Gastroesophageal sphincter (tissue), 3 donors: ENCODE results near the gene BTBD6.

Experiments used
- EP300 ChIP-seq: sonication (generic); formaldehyde crosslinking; IDR thresholded peaks from one replicate; pipeline ENCODE4 v1.6.1; 2017; ENCODE audit warnings: antibody characterized with exemption, mild to moderate bottlenecking
- POLR2A ChIP-seq, 2 donors: fragments of 450-650 bp; IDR thresholded peaks; one replicate each; pipeline ENCODE4 v1.6.1; 2017; ENCODE audit warnings: antibody characterized with exemption in 2 of 2, mild to moderate bottlenecking in 2 of 2, moderate library complexity in 1 of 2
- POLR2AphosphoS5 ChIP-seq: sonication (generic); formaldehyde crosslinking; IDR thresholded peaks from one replicate; pipeline ENCODE4 v1.6.1; 2017; ENCODE audit warnings: antibody characterized with exemption
- TF ChIP-seq, protein P1 (sequence below), 4 experiments: fragments of 200-600 bp in 2 of 4; fragments of 450-650 bp in 2 of 4; sonication (generic) in 1 of 4; IDR thresholded peaks; one replicate each; pipeline ENCODE4 v1.5.1; 2017 to 2019; ENCODE audit warnings: antibody characterized with exemption in 4 of 4, mild to moderate bottlenecking in 2 of 4, moderate library complexity in 2 of 4

DNA sequence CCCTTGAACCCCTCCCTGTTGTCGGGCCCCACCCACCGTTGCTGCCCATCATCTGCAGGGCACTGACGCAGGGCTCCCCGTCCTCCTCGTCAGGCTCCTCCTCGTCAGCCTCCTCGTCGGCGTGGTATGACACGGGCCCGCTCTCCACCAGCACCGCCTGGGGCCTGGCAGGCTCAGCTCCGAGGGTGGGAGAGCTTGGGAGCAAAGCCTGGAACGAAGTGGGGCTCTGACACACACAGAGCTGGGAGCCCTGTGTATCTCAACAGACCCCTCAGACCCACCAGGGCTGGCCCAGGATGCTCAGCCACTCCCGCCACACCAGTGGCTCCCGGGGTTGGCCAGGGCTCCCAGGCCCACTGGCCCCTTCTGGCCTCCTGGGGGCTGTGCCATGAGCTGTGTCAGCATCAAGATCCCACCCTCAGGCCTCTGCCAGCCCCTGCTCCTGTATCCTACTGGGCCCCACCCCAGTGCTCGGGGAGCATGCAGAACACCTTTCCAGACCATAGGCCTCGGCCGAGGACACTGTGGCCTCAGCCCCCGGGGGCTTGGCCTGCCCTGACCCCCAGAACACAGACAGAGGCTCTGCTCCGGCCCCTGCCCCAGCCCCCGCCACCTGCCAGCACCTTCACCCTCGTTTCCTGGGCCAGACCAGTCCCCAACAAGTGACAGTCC lies 37.1 kb upstream of the BTBD6 start:
- TF ChIP-seq, protein P1, sequence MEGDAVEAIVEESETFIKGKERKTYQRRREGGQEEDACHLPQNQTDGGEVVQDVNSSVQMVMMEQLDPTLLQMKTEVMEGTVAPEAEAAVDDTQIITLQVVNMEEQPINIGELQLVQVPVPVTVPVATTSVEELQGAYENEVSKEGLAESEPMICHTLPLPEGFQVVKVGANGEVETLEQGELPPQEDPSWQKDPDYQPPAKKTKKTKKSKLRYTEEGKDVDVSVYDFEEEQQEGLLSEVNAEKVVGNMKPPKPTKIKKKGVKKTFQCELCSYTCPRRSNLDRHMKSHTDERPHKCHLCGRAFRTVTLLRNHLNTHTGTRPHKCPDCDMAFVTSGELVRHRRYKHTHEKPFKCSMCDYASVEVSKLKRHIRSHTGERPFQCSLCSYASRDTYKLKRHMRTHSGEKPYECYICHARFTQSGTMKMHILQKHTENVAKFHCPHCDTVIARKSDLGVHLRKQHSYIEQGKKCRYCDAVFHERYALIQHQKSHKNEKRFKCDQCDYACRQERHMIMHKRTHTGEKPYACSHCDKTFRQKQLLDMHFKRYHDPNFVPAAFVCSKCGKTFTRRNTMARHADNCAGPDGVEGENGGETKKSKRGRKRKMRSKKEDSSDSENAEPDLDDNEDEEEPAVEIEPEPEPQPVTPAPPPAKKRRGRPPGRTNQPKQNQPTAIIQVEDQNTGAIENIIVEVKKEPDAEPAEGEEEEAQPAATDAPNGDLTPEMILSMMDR (IDR thresholded peaks at IDR 0.05) = no peak
- no peak for TF ChIP-seq POLR2A (IDR thresholded peaks at IDR 0.05)
- no peak for TF ChIP-seq POLR2AphosphoS5
- no peak for TF ChIP-seq EP300
